Amniotic epithelial cell (primary cell): ENCODE data around the gene BTNL2.
"Not testable (repeated sequence)": the region's sequence is repeated elsewhere in the genome, so short reads cannot be mapped to it uniquely, and the experiment has no call there.

Experiments used
- DNase-seq: peaks from one replicate; pipeline ENCODE4 v3.0.0-alpha.2; 2010; ENCODE audit warnings: low read depth

BTNL2 gene

DNA sequence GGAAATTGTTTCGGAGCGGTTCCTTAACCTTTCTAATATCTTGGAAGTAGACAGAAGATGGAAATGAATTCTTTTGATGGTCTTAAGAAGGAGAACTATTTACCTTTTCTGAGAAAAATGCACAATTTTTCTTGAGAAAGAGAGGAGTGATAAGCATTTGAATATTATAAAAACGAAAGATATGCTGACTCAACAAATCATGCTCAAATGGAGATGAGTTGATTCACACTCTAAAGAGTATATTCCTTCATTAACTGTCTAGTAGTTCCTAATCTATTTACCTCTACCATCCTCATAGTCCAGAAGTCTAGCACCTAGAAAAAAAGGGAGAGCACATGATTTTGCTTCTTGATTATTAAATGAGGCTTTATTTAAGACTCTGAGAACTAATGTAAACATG is 39.3 kb downstream of the BTNL2 start:
- DNase-seq, result no peak

DNA sequence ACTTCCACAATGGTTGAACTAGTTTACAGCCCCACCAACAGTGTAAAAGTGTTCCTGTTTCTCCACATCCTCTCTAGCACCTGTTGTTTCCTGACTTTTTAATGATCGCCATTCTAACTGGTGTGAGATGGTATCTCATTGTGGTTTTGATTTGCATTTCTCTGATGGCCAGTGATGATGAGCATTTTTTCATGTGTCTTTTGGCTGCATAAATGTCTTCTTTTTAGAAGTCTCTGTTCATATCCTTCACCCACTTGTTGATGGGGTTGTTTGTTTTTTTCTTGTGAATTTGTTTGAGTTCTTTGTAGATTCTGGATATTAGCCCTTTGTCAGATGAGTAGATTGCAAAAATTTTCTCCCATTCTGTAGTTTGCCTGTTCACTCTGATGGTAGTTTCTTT is 47.8 kb downstream of the BTNL2 start:
- not testable (repeated sequence) for DNase-seq

- not testable (repeated sequence) for DNase-seq
Observed at GRCh38 chr6:32358548-32358947, 48.4 kb downstream of the BTNL2 start.

GRCh38 chr6:32355018-32355417 is 52.0 kb downstream of the BTNL2 start:
- DNase-seq, result no peak

DNA sequence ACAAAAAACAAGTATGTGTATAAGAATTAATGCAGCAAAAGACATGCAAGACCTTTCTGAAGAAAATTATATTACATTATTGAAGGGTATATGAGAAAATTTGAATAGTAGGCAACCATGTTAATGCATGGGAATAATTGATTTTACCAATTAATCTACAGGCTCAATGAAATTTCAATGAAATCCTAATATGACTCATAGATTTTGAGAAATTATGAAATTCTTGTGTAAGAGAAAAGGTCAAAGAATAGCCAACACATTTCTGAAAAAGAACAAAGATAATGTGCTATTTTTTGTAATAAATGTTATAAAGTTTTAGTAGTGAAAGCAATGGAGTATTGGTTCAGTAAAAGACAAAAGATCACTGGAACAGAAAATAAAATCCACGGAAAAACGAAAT is 53.6 kb downstream of the BTNL2 start:
- no peak for DNase-seq
